Measurements from ENCODE around the gene VNN1.

DNA sequence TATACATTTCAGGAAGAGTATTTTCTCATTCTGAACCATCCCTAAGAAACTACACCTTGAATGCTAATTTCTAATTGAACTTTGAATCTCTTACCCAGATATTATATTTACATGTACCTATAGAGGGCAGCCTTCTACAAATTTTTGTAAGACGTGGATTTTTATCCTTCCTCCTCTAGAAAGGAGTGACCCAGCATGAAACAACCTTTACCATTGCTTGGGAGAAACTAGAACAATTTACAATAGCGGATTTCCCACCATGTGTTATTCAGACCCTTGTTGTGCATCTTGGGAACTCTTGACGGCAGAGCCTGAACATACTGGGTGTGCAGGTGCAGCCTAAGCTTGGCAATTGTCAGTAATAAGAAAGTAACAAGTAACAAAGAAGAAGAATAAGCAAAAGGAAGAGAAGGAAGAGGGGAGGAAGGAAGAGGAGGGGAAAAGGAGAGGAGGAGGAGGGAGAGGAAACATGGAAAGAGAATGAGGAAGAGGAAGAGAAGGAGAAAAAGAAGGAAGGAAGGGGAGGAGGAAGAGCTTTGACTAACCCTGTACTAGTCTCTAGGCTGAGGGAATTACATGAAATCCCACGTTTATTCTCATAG, 44.1 kb downstream of the VNN1 start:
- TF ChIP-seq, protein P1, sequence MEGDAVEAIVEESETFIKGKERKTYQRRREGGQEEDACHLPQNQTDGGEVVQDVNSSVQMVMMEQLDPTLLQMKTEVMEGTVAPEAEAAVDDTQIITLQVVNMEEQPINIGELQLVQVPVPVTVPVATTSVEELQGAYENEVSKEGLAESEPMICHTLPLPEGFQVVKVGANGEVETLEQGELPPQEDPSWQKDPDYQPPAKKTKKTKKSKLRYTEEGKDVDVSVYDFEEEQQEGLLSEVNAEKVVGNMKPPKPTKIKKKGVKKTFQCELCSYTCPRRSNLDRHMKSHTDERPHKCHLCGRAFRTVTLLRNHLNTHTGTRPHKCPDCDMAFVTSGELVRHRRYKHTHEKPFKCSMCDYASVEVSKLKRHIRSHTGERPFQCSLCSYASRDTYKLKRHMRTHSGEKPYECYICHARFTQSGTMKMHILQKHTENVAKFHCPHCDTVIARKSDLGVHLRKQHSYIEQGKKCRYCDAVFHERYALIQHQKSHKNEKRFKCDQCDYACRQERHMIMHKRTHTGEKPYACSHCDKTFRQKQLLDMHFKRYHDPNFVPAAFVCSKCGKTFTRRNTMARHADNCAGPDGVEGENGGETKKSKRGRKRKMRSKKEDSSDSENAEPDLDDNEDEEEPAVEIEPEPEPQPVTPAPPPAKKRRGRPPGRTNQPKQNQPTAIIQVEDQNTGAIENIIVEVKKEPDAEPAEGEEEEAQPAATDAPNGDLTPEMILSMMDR (IDR thresholded peaks at IDR 0.05; ENCODE audit: low read depth, low read length) = peak; percentile 31
- TF ChIP-seq MYC (IDR thresholded peaks at IDR 0.05; ENCODE audit: low read depth, low read length) = no peak

Measured in NB4 (cell line).